ENCODE data around the gene DHRS13.
A peak's percentile ranks its signal among the peaks of the same experiment; 100 is the strongest.
"Not testable (repeated sequence)": the region's sequence is repeated elsewhere in the genome, so short reads cannot be mapped to it uniquely, and the experiment has no call there.

The DHRS13 gene

GRCh38 chr17:28935744-28936460 lies 33.0 kb upstream of the DHRS13 start:
- DNase-seq (ENCODE audit: low read depth in 2 of 2) = no peak

DNA sequence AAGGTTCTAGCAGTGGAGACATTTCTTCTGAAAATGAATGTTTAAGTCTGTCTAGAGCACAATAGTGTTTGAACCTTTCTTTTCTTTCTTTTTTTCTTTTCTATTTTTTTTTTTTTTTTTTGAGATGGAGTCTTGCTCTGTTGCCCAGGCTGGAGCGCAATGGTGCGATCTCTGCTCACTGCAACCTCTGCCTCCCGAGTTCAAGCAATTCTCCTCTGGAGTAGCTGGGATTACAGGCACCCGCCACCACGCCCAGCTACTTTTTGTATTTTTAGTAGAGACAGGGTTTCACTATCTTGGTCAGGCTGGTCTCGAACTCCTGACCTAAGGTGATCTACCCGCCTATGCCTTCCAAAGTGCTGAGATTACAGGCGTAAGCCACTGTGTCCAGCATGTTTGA lies 31.6 kb upstream of the DHRS13 start:
- DNase-seq (ENCODE audit: low read depth in 2 of 2) = not testable (repeated sequence)

- DNase-seq (ENCODE audit: low read depth in 2 of 2) = no peak
These were observed 26.9 kb upstream of the DHRS13 start for GRCh38 chr17:28929787-28930186.

GRCh38 chr17:28928061-28928460 lies 25.2 kb upstream of the DHRS13 start:
- no peak for DNase-seq (ENCODE audit: low read depth in 2 of 2)

- DNase-seq (ENCODE audit: low read depth in 2 of 2) = no peak
These were observed 23.9 kb upstream of the DHRS13 start for GRCh38 chr17:28926786-28927185.

DNA sequence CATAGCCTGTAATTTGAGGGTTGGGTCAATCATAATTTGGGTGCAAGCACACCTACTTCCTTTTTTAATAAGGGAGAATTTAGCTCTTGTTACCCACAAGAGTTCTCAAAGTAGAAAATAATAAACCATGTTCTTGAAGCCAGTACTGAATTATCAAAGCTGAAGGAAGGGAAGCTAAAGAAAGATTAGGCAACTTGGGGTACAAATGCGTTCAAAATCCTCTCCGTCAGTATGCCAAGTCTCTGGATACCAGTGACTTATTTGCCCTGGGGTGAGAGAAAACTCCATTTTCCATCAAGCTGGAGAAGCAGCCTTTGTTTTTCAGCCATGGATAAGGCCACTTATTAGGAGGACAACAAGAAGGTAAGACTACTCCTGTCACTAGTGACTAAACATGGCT lies 23.5 kb upstream of the DHRS13 start:
- no peak for DNase-seq (ENCODE audit: low read depth in 2 of 2)

- DNase-seq (ENCODE audit: low read depth in 2 of 2) = peak; percentile 17 to 33
These were observed 23.1 kb upstream of the DHRS13 start for GRCh38 chr17:28925912-28926365.

DNA sequence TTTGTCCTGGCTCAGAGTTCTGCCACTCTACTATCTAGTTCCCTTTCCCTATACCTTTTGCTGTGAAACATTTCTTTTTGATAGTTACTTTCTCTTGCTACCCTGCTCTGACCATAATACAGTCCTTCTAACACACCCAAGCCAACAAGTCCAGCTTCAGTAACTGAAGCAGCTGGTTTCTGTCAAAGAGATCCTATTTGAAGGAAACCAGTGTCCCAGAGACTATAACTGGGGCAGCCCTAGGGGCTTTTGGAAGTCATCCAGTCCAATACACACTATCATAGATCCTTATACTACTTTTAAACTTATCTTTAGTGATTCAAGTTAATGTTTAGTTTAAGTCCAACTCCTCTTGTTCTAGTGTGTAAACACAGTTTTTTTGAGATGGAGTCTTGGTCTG lies 17.3 kb upstream of the DHRS13 start:
- DNase-seq (ENCODE audit: low read depth in 2 of 2) = no peak

DNA sequence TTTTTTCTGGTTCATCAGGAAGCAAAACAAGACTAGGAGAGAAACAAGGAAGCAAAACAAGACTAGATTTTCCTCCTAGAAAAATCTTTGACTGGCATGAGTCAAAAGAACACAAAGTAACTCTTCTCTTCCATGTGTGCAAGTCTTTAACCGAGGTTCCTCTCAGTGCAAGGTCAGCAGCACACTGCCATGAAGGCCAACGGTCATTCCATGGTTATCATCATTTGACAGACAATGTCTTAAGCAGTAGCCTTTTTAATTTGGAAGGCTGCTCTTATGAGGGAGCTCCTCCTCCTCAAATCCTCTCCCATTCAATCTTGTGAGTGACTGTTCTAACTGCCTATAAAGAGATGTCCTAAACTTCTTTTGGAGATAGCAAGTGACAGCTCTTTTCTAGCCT lies 15.4 kb upstream of the DHRS13 start:
- DNase-seq (ENCODE audit: low read depth in 2 of 2) = no peak

DNA sequence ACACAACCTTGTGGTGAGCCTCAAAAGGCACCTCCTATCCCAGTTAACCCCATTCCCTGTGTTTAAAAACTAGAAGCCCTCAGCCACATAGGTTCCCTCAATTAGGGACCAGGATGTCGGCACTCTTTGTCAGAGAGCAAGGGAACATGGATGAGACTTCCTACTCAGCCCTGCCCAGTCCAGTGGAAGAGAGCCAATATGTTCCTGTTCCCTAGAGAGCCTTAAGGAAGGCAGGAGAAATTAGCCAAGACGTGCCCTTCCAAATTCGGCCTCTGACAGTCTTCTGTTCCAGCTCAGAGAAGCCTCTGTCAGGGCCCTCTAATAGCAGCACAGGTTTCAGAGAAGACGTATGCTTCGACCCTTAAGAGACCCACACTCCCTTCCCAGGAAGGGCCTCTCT lies 14.6 kb upstream of the DHRS13 start:
- DNase-seq (ENCODE audit: low read depth in 2 of 2) = no peak

DNA sequence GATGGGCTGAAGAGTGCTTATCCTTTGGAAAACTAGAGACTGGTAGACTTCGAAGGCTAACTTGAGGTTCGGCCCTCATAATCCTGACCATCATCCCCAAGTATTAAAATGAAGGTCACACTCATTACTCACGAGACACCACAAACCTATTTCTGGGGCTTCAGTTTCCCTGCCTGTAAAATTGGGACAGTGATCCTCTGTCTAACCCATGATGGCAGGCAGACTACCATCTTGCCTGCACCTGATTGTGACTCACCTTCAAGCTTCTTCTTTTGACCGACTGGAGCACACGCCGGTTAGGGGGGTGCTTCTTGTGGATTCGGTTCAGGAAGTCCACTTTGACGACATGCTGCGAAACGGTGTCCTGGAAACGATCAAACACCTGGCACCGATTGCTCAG lies 14.2 kb upstream of the DHRS13 start:
- no peak for DNase-seq (ENCODE audit: low read depth in 2 of 2)

GRCh38 chr17:28916302-28916934 lies 13.5 kb upstream of the DHRS13 start:
- no peak for DNase-seq (ENCODE audit: low read depth in 2 of 2)

DNA sequence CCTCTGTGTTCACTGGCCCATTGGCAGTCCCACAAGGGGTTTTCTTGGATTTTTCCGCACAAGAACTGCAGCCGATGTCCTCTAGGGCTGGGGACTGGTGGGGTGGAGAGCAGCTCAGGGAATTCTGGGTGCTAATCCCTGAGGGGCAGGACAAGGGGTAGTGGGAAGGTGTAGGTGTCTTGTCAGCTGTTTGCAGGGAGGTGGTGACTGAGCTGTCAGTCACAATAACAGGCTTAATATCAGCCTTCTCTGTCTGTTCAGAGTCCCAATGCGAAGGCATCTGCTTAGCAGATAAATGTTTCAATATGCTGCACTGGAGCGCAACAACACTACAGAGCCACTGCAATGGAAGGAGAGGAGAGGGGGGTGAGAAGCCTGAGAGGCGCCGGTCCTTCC lies 10.1 kb upstream of the DHRS13 start:
- no peak for DNase-seq (ENCODE audit: low read depth in 2 of 2)

- no peak for DNase-seq (ENCODE audit: low read depth in 2 of 2)
These were observed 9.5 kb upstream of the DHRS13 start for GRCh38 chr17:28912281-28912937.

- no peak for DNase-seq (ENCODE audit: low read depth in 2 of 2)
These were observed 8.6 kb upstream of the DHRS13 start for GRCh38 chr17:28911411-28912045.

DNA sequence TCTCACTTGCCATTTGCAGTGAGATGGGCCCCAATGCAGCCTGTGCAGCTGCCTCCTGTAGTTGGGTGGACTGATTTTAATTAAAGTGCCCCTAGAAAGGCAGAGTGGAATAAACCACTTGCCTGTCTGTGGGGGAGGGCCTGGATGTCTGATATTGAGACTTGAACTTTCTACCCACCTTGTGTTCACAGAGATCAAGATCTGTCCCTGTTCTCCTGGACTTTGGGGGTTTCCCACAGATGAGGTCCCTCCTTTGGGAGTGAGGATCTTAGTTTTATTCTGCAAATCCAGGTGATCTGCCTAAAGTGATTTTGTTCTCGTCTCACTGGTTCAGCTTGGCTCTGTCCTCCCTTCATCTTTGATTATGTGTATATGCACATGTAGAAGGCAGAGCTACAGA lies 7.7 kb upstream of the DHRS13 start:
- DNase-seq (ENCODE audit: low read depth in 2 of 2) = no peak

- DNase-seq (ENCODE audit: low read depth in 2 of 2) = no peak
These were observed 5.8 kb upstream of the DHRS13 start for GRCh38 chr17:28908640-28909167.

- no peak for DNase-seq (ENCODE audit: low read depth in 2 of 2)
These were observed 5.0 kb upstream of the DHRS13 start for GRCh38 chr17:28907709-28908475.

DNA sequence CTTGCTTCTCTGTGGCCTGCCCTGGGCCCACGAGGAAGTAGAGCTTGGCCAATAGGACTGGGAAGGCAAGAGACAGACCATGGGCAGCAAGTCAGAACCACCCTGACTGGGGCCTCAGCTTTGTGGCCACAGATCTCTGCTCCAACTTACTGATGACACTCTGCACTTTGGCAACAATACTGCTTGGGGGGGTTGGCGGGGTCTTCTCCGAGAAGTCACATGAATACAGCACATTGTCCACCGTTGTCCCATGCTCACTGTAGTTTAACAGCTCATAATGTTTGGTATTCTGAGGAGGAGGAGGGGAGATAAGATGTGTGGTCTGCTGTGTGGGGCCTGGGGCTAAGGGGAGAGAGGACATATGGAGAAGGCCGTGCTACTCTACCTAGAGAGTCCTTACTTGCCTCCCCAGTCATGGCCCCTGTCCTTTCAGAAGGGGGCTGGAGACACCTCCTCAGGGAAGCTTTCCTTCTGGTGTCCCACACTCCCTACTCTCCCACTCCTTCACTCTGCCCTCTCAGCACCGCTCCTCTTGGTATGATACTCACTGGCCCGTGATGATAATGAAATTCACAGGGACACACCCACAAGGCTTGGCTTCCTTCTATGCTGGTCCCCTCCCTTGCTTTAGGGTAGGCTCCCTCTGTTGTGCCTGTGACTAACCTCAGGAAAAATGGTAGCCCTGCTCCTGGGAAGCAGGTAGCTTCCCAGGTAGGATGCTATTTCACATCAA lies 4.0 kb upstream of the DHRS13 start:
- no peak for DNase-seq (ENCODE audit: low read depth in 2 of 2)

- DNase-seq (ENCODE audit: low read depth in 2 of 2) = no peak
These were observed 3.4 kb upstream of the DHRS13 start for GRCh38 chr17:28906276-28906675.

- DNase-seq (ENCODE audit: low read depth in 2 of 2) = no peak
These were observed 1.9 kb upstream of the DHRS13 start for GRCh38 chr17:28904800-28905199.

Measured in activated CD8-positive, alpha-beta memory T cell treated with anti-CD3 and anti-CD28 coated beads for 4 hours (primary cell).